NCI-H128 (cell line): Measurements from ENCODE around the gene NUP210.

Experiments used
- DNase-seq: peaks from one replicate; lab custom pipeline; 2025; ENCODE audit not compliant: unreplicated experiment; lab: John Stamatoyannopoulos, UW

Gene NUP210

GRCh38 chr3:13407926-13408325 lies 12.2 kb downstream of the NUP210 start:
- no peak for DNase-seq

- DNase-seq = no peak
Observed at GRCh38 chr3:13407475-13407874, 12.6 kb downstream of the NUP210 start.

- DNase-seq = no peak
Observed at GRCh38 chr3:13406190-13406589, 13.9 kb downstream of the NUP210 start.

GRCh38 chr3:13405614-13406013 lies 14.5 kb downstream of the NUP210 start:
- no peak for DNase-seq

- no peak for DNase-seq
Observed at GRCh38 chr3:13404626-13405452, 15.3 kb downstream of the NUP210 start.

- DNase-seq = no peak
Observed at GRCh38 chr3:13403847-13404246, 16.3 kb downstream of the NUP210 start.

- DNase-seq = no peak
Observed at GRCh38 chr3:13403213-13403819, 16.8 kb downstream of the NUP210 start.

GRCh38 chr3:13401149-13401548 lies 19.0 kb downstream of the NUP210 start:
- DNase-seq = no peak

- DNase-seq = no peak
Observed at GRCh38 chr3:13400114-13400673, 19.9 kb downstream of the NUP210 start.

GRCh38 chr3:13399603-13400002 lies 20.5 kb downstream of the NUP210 start:
- DNase-seq = no peak

GRCh38 chr3:13397316-13397715 lies 22.8 kb downstream of the NUP210 start:
- no peak for DNase-seq

- DNase-seq = no peak
Observed at GRCh38 chr3:13394363-13394762, 25.8 kb downstream of the NUP210 start.

GRCh38 chr3:13393427-13394360 lies 26.4 kb downstream of the NUP210 start:
- no peak for DNase-seq

GRCh38 chr3:13391308-13391707 lies 28.8 kb downstream of the NUP210 start:
- no peak for DNase-seq

- DNase-seq = no peak
Observed at GRCh38 chr3:13389378-13389777, 30.7 kb downstream of the NUP210 start.

GRCh38 chr3:13388816-13389215 lies 31.3 kb downstream of the NUP210 start:
- no peak for DNase-seq

GRCh38 chr3:13385373-13385965 lies 34.7 kb downstream of the NUP210 start:
- DNase-seq = no peak

- no peak for DNase-seq
Observed at GRCh38 chr3:13380971-13381370, 39.2 kb downstream of the NUP210 start.

GRCh38 chr3:13379201-13379830 lies 40.8 kb downstream of the NUP210 start:
- no peak for DNase-seq

GRCh38 chr3:13378155-13378554 lies 42.0 kb downstream of the NUP210 start:
- no peak for DNase-seq
